Neural progenitor cell (in vitro differentiated cells): Measurements from ENCODE around the gene FFAR2. TPM values are rescaled to one million over a fixed set of nuclear protein-coding genes. Genes with fewer than 3 reads are reported as not detected.

Source experiments
- DNase-seq: peaks from one replicate; pipeline ENCODE4 v3.0.0-alpha.2; 2016; ENCODE audit warnings: low spot score
- H2AFZ ChIP-seq: fragments of 200-600 bp; sonication (generic); replicated peaks from 2 replicates; pipeline ENCODE4 v1.6.1; 2016; ENCODE audit warnings: antibody characterized with exemption
- H3F3A ChIP-seq: fragments of 200-600 bp; sonication (generic); 2 replicates; pipeline ENCODE4 v1.6.1; 2016; ENCODE audit warnings: antibody characterized with exemption, low read depth
- H3K27ac ChIP-seq: fragments of 200-600 bp; sonication (generic); 2 replicates; pipeline ENCODE4 v1.5.1; 2016; ENCODE audit warnings: mild to moderate bottlenecking
- H3K27me3 ChIP-seq: fragments of 200-600 bp; sonication (generic); 2 replicates; pipeline ENCODE4 v1.6.1; 2016; ENCODE audit warnings: mild to moderate bottlenecking, moderate library complexity
- H3K36me3 ChIP-seq: fragments of 200-600 bp; sonication (generic); 2 replicates; pipeline ENCODE4 v1.5.1; 2016
- H3K4me1 ChIP-seq: fragments of 200-600 bp; sonication (generic); 2 replicates; pipeline ENCODE4 v1.6.1; 2016; ENCODE audit warnings: mixed run types
- H3K4me2 ChIP-seq: fragments of 200-600 bp; sonication (generic); 2 replicates; pipeline ENCODE4 v1.6.1; 2016
- H3K4me3 ChIP-seq: fragments of 200-600 bp; sonication (generic); 2 replicates; pipeline ENCODE4 v1.5.1; 2016
- H3K79me2 ChIP-seq: fragments of 200-600 bp; sonication (generic); 2 replicates; pipeline ENCODE4 v1.6.1; 2016; ENCODE audit warnings: low read depth
- H3K9ac ChIP-seq: fragments of 200-600 bp; sonication (generic); 2 replicates; pipeline ENCODE4 v1.6.1; 2016
- H3K9me3 ChIP-seq: fragments of 200-600 bp; sonication (generic); 2 replicates; pipeline ENCODE4 v1.5.1; 2016; ENCODE audit warnings: low read depth
- H4K20me1 ChIP-seq: fragments of 200-600 bp; sonication (generic); 2 replicates; pipeline ENCODE4 v1.6.1; 2016; ENCODE audit warnings: low read depth
- H3K27ac Mint-ChIP-seq: 3 replicates; pipeline ENCODE4 v1.8.0; 2021; ENCODE audit warnings: mixed read lengths
- H3K27me3 Mint-ChIP-seq: 2 replicates; pipeline ENCODE4 v1.8.0; 2022; ENCODE audit warnings: low read depth, mild to moderate bottlenecking, inconsistent platforms, moderate library complexity, mixed read lengths; ENCODE audit not compliant: insufficient read depth
- H3K36me3 Mint-ChIP-seq: 3 replicates; pipeline ENCODE4 v1.8.0; 2021; ENCODE audit warnings: mixed read lengths
- H3K4me1 Mint-ChIP-seq: 3 replicates; pipeline ENCODE4 v1.8.0; 2021; ENCODE audit warnings: mixed read lengths
- H3K4me3 Mint-ChIP-seq: 3 replicates; pipeline ENCODE4 v1.8.0; 2021; ENCODE audit warnings: mild to moderate bottlenecking, moderate library complexity, mixed read lengths
- H3K9me3 Mint-ChIP-seq: 3 replicates; pipeline ENCODE4 v1.8.0; 2020; ENCODE audit warnings: mixed read lengths
- EZH2 ChIP-seq: fragments of 200-600 bp; sonication (generic); IDR thresholded peaks from 2 replicates; pipeline ENCODE4 v1.6.1; 2017; ENCODE audit warnings: antibody characterized with exemption, mild to moderate bottlenecking, moderate library complexity
- EZH2phosphoT487 ChIP-seq: fragments of 200-600 bp; sonication (generic); IDR thresholded peaks from 2 replicates; pipeline ENCODE4 v1.6.1; 2017; ENCODE audit warnings: antibody characterized with exemption
- total RNA-seq: library from RNA; depleted of rRNA; stranded (reverse); fragments of >200 nt; gene quantifications from 2 replicates; pipeline ENCODE4 v1.2.3, GENCODE V29; 2015; ENCODE audit warnings: low replicate concordance
- TF ChIP-seq, protein P1 (sequence below): fragments of 200-600 bp; sonication (generic); IDR thresholded peaks from 2 replicates; pipeline ENCODE4 v1.5.1; 2017; ENCODE audit warnings: antibody characterized with exemption, mild to moderate bottlenecking

The FFAR2 gene
- total RNA-seq, 1 donor from 2014 or later, result not detected

DNA sequence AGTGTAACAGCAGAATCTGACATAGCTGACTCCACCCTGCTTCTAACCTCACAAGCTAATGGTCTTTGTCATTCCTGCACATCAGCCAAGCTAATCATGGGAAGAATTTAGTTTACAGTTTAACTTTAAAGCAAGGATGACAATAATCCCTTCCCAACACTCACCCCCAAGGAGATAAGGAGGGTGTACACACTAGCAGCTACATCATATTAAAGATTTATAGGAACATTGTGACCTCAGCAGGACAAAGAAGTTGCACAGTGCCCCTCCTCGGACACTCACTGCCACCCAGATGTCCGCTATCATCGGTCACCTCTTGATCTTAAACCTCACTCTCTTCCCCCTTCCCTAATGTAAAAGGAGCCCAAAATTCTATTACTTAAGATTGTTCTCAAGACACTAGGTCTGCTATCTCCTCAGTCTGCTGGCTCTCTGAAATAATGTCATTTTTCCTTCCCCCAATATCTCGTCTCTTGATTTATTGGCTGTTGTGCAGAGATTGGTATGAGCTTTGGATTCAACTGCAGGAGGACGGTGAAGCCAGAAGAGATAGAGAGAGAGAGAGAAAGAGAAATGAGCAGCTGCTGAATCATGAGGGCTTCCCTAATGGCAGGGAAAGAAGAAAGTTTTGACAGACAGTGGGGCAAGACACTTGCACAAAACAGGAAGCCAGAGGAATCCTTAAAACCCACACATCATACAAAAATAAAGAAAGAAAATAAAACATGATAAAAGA lies 17.5 kb upstream of the FFAR2 start:
- H3K9me3 Mint-ChIP-seq, result peaks cover 8% of the 10 kb centered on the region
- no peaks in the 10 kb centered on the region for H3F3A ChIP-seq
- H3K9ac ChIP-seq, result no peak overlapping the region
- no peak for DNase-seq
- H3K4me3 Mint-ChIP-seq, result no peak overlapping the region
- no peaks in the 10 kb centered on the region for H3K36me3 Mint-ChIP-seq
- peaks cover 8% of the 10 kb centered on the region for H3K27me3 Mint-ChIP-seq
- H3K27ac ChIP-seq, result no peak overlapping the region
- no peaks in the 10 kb centered on the region for H3K9me3 ChIP-seq
- H3K4me2 ChIP-seq, result no peak overlapping the region
- H3K4me1 ChIP-seq, result no peaks in the 10 kb centered on the region
- H3K27me3 ChIP-seq, result no peaks in the 10 kb centered on the region
- H3K4me3 ChIP-seq, result no peak overlapping the region
- H2AFZ ChIP-seq, result no peak overlapping the region
- no peaks in the 10 kb centered on the region for H3K79me2 ChIP-seq
- TF ChIP-seq EZH2 (no peak), EZH2phosphoT487 (no peak)
- TF ChIP-seq, protein P1, sequence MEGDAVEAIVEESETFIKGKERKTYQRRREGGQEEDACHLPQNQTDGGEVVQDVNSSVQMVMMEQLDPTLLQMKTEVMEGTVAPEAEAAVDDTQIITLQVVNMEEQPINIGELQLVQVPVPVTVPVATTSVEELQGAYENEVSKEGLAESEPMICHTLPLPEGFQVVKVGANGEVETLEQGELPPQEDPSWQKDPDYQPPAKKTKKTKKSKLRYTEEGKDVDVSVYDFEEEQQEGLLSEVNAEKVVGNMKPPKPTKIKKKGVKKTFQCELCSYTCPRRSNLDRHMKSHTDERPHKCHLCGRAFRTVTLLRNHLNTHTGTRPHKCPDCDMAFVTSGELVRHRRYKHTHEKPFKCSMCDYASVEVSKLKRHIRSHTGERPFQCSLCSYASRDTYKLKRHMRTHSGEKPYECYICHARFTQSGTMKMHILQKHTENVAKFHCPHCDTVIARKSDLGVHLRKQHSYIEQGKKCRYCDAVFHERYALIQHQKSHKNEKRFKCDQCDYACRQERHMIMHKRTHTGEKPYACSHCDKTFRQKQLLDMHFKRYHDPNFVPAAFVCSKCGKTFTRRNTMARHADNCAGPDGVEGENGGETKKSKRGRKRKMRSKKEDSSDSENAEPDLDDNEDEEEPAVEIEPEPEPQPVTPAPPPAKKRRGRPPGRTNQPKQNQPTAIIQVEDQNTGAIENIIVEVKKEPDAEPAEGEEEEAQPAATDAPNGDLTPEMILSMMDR, result no peak
- H3K4me1 Mint-ChIP-seq, result no peaks in the 10 kb centered on the region
- H3K36me3 ChIP-seq, result no peaks in the 10 kb centered on the region
- no peak overlapping the region for H3K27ac Mint-ChIP-seq
- H4K20me1 ChIP-seq, result no peaks in the 10 kb centered on the region

DNA sequence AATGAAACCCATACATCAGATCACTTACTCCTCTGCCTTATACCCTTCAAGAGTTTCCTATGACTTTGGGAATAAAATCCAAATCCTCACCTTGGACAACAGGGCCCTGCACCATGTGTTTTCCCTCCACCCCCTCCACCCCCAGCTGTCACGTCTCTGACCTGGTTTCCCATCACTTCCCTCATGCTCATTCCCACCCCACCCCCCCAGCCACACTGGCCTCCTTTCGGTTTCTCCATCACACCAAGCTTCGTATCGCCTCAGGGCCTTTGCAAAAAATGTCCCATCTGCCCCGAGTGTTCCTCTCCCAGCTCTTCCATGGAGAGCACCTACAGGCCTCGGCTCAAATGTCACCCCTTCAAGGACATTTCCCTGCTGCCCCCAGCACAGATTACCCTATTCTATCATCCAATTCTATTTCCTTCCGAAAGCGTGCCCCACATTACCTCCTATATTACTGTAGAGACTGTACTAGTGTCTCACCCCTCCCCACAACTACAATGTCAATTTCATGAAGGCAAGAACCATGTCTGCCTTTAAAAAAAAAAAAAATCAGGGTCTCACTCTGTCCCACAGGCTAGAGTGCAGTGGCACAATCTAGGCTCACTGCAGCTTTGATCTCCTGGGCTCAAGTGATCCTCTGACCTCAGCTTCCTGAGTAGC lies 16.8 kb upstream of the FFAR2 start:
- Histone ChIP-seq H3K4me2 (no peak overlapping the region), H3K79me2 (no peaks in the 10 kb centered on the region), H3K27ac (no peak overlapping the region), H3K4me3 (no peak overlapping the region), H3K36me3 (no peaks in the 10 kb centered on the region), H2AFZ (no peak overlapping the region), H3K9ac (no peak overlapping the region), H4K20me1 (no peaks in the 10 kb centered on the region), H3K4me1 (no peaks in the 10 kb centered on the region), H3K27me3 (no peaks in the 10 kb centered on the region), H3K9me3 (no peaks in the 10 kb centered on the region), H3F3A (no peaks in the 10 kb centered on the region)
- no peaks in the 10 kb centered on the region for H3K36me3 Mint-ChIP-seq
- H3K27ac Mint-ChIP-seq, result no peak overlapping the region
- no peak for DNase-seq
- H3K9me3 Mint-ChIP-seq, result peaks cover 8% of the 10 kb centered on the region
- H3K4me1 Mint-ChIP-seq, result no peaks in the 10 kb centered on the region
- H3K27me3 Mint-ChIP-seq, result peaks cover 8% of the 10 kb centered on the region
- TF ChIP-seq EZH2phosphoT487, result no peak
- TF ChIP-seq, protein P1, result no peak
- no peak for TF ChIP-seq EZH2
- no peak overlapping the region for H3K4me3 Mint-ChIP-seq

DNA sequence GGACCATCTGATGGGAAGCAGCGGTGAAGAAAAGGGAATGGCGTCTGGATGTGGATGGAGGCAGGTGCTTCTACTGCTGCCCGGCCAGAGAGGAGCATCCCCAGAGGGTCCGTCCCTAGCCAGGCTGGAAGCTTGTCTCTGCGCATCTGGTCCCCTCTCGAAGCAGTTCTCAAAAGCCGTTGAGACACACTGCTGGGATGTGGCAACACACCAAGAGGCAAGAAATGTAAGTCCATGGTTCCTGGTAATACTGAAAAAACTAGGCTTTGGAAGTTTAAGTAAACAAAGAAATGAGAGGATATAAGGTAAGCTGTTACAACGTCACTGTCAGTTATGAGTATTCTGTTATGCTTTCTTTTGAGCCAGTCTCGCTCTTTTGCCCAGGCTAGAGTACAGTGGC lies 15.1 kb upstream of the FFAR2 start:
- Histone ChIP-seq H4K20me1 (no peaks in the 10 kb centered on the region), H3K27me3 (no peaks in the 10 kb centered on the region), H3K79me2 (no peaks in the 10 kb centered on the region), H2AFZ (no peak overlapping the region), H3K9ac (no peak overlapping the region), H3F3A (no peaks in the 10 kb centered on the region), H3K4me1 (no peaks in the 10 kb centered on the region), H3K4me3 (no peak overlapping the region), H3K27ac (no peak overlapping the region), H3K4me2 (no peak overlapping the region), H3K9me3 (no peaks in the 10 kb centered on the region), H3K36me3 (no peaks in the 10 kb centered on the region)
- no peaks in the 10 kb centered on the region for H3K36me3 Mint-ChIP-seq
- H3K27me3 Mint-ChIP-seq, result peaks cover 8% of the 10 kb centered on the region
- no peaks in the 10 kb centered on the region for H3K4me1 Mint-ChIP-seq
- H3K4me3 Mint-ChIP-seq, result no peak overlapping the region
- no peak overlapping the region for H3K27ac Mint-ChIP-seq
- DNase-seq, result no peak
- no peak for TF ChIP-seq EZH2phosphoT487
- no peak for TF ChIP-seq EZH2
- TF ChIP-seq, protein P1, result no peak
- peaks cover 8% of the 10 kb centered on the region for H3K9me3 Mint-ChIP-seq
